OCI-LY1 (cell line): ENCODE results near the gene GPR17.

Experiments
- H2AFZ ChIP-seq: fragments of 200-600 bp; sonication (generic), shearing (Covaris generic); 2 replicates; pipeline ENCODE4 v1.6.0; 2014; ENCODE audit warnings: antibody characterized with exemption, mild to moderate bottlenecking, low read length
- H3F3A ChIP-seq: fragments of 200-600 bp; sonication (generic), shearing (Covaris generic); 2 replicates; pipeline ENCODE4 v1.6.0; 2014; ENCODE audit warnings: mild to moderate bottlenecking, antibody characterized with exemption, low read length, moderate library complexity; ENCODE audit not compliant: insufficient read depth
- H3K27ac ChIP-seq: fragments of 200-600 bp; sonication (generic); 2 replicates; pipeline ENCODE4 v1.5.1; 2014; ENCODE audit warnings: low read length, mixed run types, mild to moderate bottlenecking, low read depth; ENCODE audit not compliant: poor library complexity, severe bottlenecking
- H3K27me3 ChIP-seq: fragments of 200-600 bp; sonication (generic); 2 replicates; pipeline ENCODE4 v1.6.0; 2014; ENCODE audit warnings: antibody characterized with exemption, mild to moderate bottlenecking, low read length, moderate library complexity; ENCODE audit not compliant: insufficient read depth
- H3K36me3 ChIP-seq: fragments of 200-600 bp; sonication (generic); 2 replicates; pipeline ENCODE4 v1.6.1; 2014; ENCODE audit warnings: mild to moderate bottlenecking, antibody characterized with exemption, low read length, moderate library complexity, mixed read lengths; ENCODE audit not compliant: insufficient read depth
- H3K4me1 ChIP-seq: fragments of 200-600 bp; sonication (generic); 2 replicates; pipeline ENCODE4 v1.5.1; 2014; ENCODE audit warnings: mild to moderate bottlenecking, low read length, moderate library complexity; ENCODE audit not compliant: insufficient read depth, severe bottlenecking
- H3K4me2 ChIP-seq: fragments of 200-600 bp; sonication (generic), shearing (Covaris generic); 2 replicates; pipeline ENCODE4 v1.6.1; 2014; ENCODE audit warnings: low read length
- H3K4me3 ChIP-seq: fragments of 200-600 bp; sonication (generic); 2 replicates; pipeline ENCODE4 v1.5.1; 2014; ENCODE audit warnings: low read length, low read depth, mild to moderate bottlenecking, mixed read lengths; ENCODE audit not compliant: poor library complexity, severe bottlenecking
- H3K79me2 ChIP-seq: fragments of 200-600 bp; shearing (Covaris generic); 2 replicates; pipeline ENCODE4 v1.6.1; 2016; ENCODE audit warnings: mixed run types, low read length, mixed read lengths; ENCODE audit not compliant: insufficient read depth
- H3K9ac ChIP-seq: fragments of 200-600 bp; sonication (generic), shearing (Covaris generic); 2 replicates; pipeline ENCODE4 v1.6.1; 2014; ENCODE audit warnings: mild to moderate bottlenecking, low read length, mixed read lengths
- H3K9me2 ChIP-seq: fragments of 200-600 bp; sonication (generic), shearing (Covaris generic); 2 replicates; pipeline ENCODE4 v1.6.1; 2014; ENCODE audit warnings: low read depth, mild to moderate bottlenecking, low read length, mixed read lengths
- H3K9me3 ChIP-seq: fragments of 200-600 bp; shearing (Covaris generic); 2 replicates; pipeline ENCODE4 v1.6.1; 2014; ENCODE audit warnings: low read length, mixed read lengths
- H4K20me1 ChIP-seq: fragments of 200-600 bp; sonication (generic), shearing (Covaris generic); 2 replicates; pipeline ENCODE4 v1.6.0; 2016; ENCODE audit warnings: mild to moderate bottlenecking, low read length; ENCODE audit not compliant: insufficient read depth
- EZH2 ChIP-seq: fragments of 200-600 bp; sonication (generic), shearing (Covaris generic); IDR thresholded peaks from 2 replicates; pipeline ENCODE4 v1.8.0; 2017; ENCODE audit warnings: borderline replicate concordance, mixed run types, mild to moderate bottlenecking, antibody characterized with exemption, low read length, moderate library complexity, mixed read lengths
- TF ChIP-seq, protein P1 (sequence below): fragments of 200-600 bp; sonication (generic), shearing (Covaris generic); IDR thresholded peaks from 2 replicates; pipeline ENCODE4 v1.5.1; 2017; ENCODE audit warnings: mild to moderate bottlenecking, antibody characterized with exemption, low read length, moderate library complexity, mixed read lengths

The GPR17 gene

DNA sequence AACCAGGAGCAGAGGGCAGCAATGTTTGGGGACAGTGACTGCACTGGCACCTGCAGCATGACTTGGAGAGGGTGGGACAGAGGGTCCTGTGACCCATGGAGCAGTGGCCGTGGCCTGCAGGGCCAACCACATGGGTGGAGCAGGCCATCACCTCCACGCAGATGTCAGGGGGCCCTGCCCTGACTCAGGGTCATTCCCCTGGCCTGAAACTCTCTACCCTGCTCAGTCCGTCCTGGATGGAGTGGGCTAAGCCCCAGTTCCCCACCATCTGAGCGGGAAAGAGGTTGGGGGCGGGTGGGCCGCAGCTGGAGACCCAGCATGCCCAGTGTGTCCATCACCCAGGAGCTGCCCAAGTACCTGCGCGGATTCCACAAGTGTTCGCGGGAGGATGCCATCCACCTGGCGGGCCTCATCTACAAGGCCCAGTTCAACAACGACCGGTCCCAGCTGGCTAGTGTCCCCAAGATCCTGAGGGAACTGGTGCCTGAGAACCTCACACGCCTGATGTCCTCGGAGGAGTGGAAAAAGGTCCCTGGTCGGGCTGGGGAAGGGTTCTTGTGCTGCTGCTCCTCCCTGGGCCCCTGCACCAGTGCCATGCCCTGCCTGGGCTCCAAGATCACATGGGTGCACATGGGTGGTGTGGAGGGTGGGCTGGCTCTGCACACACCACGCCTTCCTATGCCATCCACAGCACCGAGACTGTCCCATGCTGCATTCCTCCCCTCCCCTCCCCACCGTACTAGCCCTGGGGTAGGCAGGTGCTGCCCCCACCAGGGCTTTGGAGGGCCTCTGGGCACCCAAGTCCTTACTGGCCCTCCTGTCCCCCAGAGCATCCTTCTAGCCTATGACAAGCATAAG lies 10.3 kb upstream of the GPR17 start:
- H3K4me2 ChIP-seq: no peak overlapping the region
- no peaks in the 10 kb centered on the region for H3K36me3 ChIP-seq

DNA sequence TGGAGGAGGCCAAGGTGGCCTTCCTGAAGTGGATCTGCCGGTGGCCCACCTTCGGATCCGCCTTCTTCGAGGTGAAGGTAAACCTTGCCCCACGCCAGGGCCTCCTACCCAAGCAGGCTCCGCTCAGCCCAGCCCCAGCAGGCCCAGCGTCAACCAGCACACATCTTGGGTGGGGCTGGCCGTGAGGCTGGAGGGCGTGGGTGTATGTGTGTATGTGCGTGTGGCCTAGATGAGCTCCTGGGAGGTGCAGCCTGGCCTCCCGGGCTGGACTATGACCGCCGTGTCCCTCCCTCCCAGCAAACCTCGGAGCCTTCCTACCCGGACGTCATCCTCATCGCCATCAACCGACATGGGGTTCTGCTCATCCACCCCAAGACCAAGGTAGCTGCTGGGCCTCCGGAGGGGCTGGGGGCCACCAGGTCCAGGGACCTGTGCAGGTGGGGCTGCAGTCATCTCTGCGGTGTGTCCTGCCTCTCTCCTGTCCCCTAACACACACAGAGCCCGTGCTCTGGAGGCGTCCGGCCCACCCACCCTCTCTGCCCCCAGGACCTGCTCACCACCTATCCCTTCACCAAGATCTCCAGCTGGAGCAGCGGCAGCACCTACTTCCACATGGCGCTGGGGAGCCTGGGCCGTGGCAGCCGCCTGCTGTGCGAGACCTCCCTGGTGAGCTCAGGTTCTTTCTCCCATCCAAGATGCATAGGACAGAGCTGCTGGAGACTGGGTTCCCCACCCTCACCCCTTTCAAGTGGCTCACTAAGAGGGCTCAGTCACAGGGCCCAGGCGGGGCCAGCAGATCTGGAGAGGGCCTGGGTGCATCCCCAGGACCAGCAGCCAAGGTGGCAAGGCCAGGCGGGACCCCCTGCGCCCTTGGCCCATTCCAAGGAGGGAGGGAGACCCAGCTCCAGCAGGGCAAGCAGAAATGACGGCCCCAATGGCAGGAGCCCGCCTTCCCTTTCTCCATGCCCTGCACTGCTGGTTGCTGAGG lies 9.4 kb upstream of the GPR17 start:
- no peak overlapping the region for H3K4me2 ChIP-seq
- no peak overlapping the region for H3K9ac ChIP-seq

More for the DNA sequence above, 10.3 kb upstream of the GPR17 start:
- Histone ChIP-seq H3K4me3 (no peak overlapping the region), H3K4me1 (peaks cover 7% of the 10 kb centered on the region), H3K27ac (no peak overlapping the region), H3F3A (no peaks in the 10 kb centered on the region), H3K9ac (no peak overlapping the region), H4K20me1 (no peaks in the 10 kb centered on the region), H3K79me2 (no peaks in the 10 kb centered on the region), H2AFZ (no peak overlapping the region), H3K9me3 (no peaks in the 10 kb centered on the region), H3K9me2 (no peaks in the 10 kb centered on the region), H3K27me3 (peaks cover 10% of the 10 kb centered on the region; the same call in 1 of the 2 replicates)
- no peak for TF ChIP-seq EZH2
- TF ChIP-seq, protein P1, sequence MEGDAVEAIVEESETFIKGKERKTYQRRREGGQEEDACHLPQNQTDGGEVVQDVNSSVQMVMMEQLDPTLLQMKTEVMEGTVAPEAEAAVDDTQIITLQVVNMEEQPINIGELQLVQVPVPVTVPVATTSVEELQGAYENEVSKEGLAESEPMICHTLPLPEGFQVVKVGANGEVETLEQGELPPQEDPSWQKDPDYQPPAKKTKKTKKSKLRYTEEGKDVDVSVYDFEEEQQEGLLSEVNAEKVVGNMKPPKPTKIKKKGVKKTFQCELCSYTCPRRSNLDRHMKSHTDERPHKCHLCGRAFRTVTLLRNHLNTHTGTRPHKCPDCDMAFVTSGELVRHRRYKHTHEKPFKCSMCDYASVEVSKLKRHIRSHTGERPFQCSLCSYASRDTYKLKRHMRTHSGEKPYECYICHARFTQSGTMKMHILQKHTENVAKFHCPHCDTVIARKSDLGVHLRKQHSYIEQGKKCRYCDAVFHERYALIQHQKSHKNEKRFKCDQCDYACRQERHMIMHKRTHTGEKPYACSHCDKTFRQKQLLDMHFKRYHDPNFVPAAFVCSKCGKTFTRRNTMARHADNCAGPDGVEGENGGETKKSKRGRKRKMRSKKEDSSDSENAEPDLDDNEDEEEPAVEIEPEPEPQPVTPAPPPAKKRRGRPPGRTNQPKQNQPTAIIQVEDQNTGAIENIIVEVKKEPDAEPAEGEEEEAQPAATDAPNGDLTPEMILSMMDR: no peak

DNA sequence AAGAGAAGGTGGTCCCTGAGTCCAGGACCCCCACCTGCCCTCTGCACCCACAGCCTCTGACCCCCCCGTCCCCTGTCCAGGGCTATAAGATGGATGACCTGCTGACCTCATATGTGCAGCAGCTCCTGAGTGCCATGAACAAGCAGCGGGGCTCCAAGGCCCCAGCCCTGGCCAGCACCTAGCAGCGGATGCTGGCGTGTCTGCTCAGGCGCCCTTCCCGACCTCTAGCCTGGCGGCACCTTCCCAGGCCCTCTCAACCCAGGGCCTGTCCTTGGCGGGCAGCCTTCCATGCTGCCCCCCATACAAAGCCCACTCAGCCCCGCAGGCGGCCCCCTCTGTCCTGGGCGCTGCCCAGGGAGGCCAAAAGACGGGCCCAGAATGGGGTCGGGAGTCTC lies 8.7 kb upstream of the GPR17 start:
- H3K9me3 ChIP-seq: no peaks in the 10 kb centered on the region
- no peak overlapping the region for H3K9ac ChIP-seq
- H2AFZ ChIP-seq: no peak overlapping the region
- peaks cover 5% of the 10 kb centered on the region; the same call in 1 of the 2 replicates for H3K27me3 ChIP-seq
- H3F3A ChIP-seq: no peaks in the 10 kb centered on the region
- H3K4me1 ChIP-seq: peaks cover 7% of the 10 kb centered on the region
- no peak overlapping the region for H3K27ac ChIP-seq
- no peaks in the 10 kb centered on the region for H3K79me2 ChIP-seq
- H3K9me2 ChIP-seq: no peaks in the 10 kb centered on the region
- H3K36me3 ChIP-seq: no peaks in the 10 kb centered on the region
- TF ChIP-seq, protein P1: no peak
- no peak for TF ChIP-seq EZH2
- no peak overlapping the region for H3K4me2 ChIP-seq
- H3K4me3 ChIP-seq: no peak overlapping the region
- H4K20me1 ChIP-seq: no peaks in the 10 kb centered on the region

More for the DNA sequence above, 9.4 kb upstream of the GPR17 start:
- no peaks in the 10 kb centered on the region for H3K9me2 ChIP-seq
- no peak overlapping the region for H3K27ac ChIP-seq
- H3K79me2 ChIP-seq: no peaks in the 10 kb centered on the region
- TF ChIP-seq, protein P1: no peak
- TF ChIP-seq EZH2: no peak
- H3K36me3 ChIP-seq: no peaks in the 10 kb centered on the region
- H2AFZ ChIP-seq: no peak overlapping the region
- no peaks in the 10 kb centered on the region for H3K9me3 ChIP-seq
- no peak overlapping the region for H3K4me3 ChIP-seq
- H4K20me1 ChIP-seq: no peaks in the 10 kb centered on the region
- no peaks in the 10 kb centered on the region for H3F3A ChIP-seq
- peaks cover 10% of the 10 kb centered on the region; the same call in 1 of the 2 replicates for H3K27me3 ChIP-seq
- H3K4me1 ChIP-seq: peaks cover 7% of the 10 kb centered on the region
